Osteocyte (in vitro differentiated cells): ENCODE measurements around the gene DCBLD1. TPM values are rescaled to one million over a fixed set of nuclear protein-coding genes. Genes with fewer than 3 reads are reported as not detected.
A peak's percentile ranks its signal among the peaks of the same experiment; 100 is the strongest.

Experiments
- DNase-seq: peaks from one replicate; pipeline ENCODE4 v3.0.0; 2021; ENCODE audit warnings: mixed read lengths; ENCODE audit not compliant: unreplicated experiment; ENCODE audit errors: extremely low spot score
- H3K27ac Mint-ChIP-seq: one replicate; pipeline ENCODE4 v1.8.0; 2021; ENCODE audit warnings: mild to moderate bottlenecking, mixed read lengths; ENCODE audit not compliant: unreplicated experiment
- H3K27me3 Mint-ChIP-seq: one replicate; pipeline ENCODE4 v1.8.0; 2021; ENCODE audit warnings: mixed read lengths; ENCODE audit not compliant: unreplicated experiment
- H3K36me3 Mint-ChIP-seq: one replicate; pipeline ENCODE4 v1.8.0; 2021; ENCODE audit warnings: mixed read lengths; ENCODE audit not compliant: unreplicated experiment
- H3K4me1 Mint-ChIP-seq: one replicate; pipeline ENCODE4 v1.8.0; 2021; ENCODE audit warnings: mixed read lengths; ENCODE audit not compliant: unreplicated experiment
- H3K4me3 Mint-ChIP-seq: one replicate; pipeline ENCODE4 v1.8.0; 2021; ENCODE audit warnings: mild to moderate bottlenecking, moderate library complexity, mixed read lengths; ENCODE audit not compliant: unreplicated experiment
- H3K9me3 Mint-ChIP-seq: one replicate; pipeline ENCODE4 v1.8.0; 2021; ENCODE audit warnings: mixed read lengths; ENCODE audit not compliant: unreplicated experiment
- CTCF ChIP-seq: fragments of 200-600 bp; sonication (generic); IDR thresholded peaks from 2 replicates; pipeline ENCODE4 v1.5.0; 2021; ENCODE audit warnings: antibody characterized with exemption, mild to moderate bottlenecking, moderate library complexity
- total RNA-seq: library from RNA; stranded (reverse); gene quantifications from 2 replicates; pipeline ENCODE4 v1.2.1, GENCODE V29; 2021

Gene DCBLD1
- total RNA-seq, 1 donor from 2014 or later: 12.2 TPM

- Mint-ChIP-seq H3K27ac (no peak overlapping the region), H3K4me1 (peaks cover 66% of the 10 kb centered on the region)
- no peak for TF ChIP-seq CTCF
Measured at GRCh38 chr6:117509021-117509420, 26.5 kb downstream of the DCBLD1 start.

GRCh38 chr6:117512056-117512828 is 29.8 kb downstream of the DCBLD1 start:
- Mint-ChIP-seq H3K27me3 (no peaks in the 10 kb centered on the region), H3K4me3 (no peak overlapping the region), H3K4me1 (peaks cover 59% of the 10 kb centered on the region), H3K36me3 (peaks cover 2% of the 10 kb centered on the region), H3K27ac (peak overlapping the region; percentile 83), H3K9me3 (no peaks in the 10 kb centered on the region)
- no peak for DNase-seq
- TF ChIP-seq CTCF: no peak

More at GRCh38 chr6:117509021-117509420, 26.5 kb downstream of the DCBLD1 start:
- Mint-ChIP-seq H3K36me3 (peaks cover 14% of the 10 kb centered on the region), H3K27me3 (no peaks in the 10 kb centered on the region), H3K4me3 (no peak overlapping the region), H3K9me3 (no peaks in the 10 kb centered on the region)
- DNase-seq: no peak

- Mint-ChIP-seq H3K36me3 (peaks cover 4% of the 10 kb centered on the region), H3K4me3 (no peak overlapping the region), H3K4me1 (peaks cover 54% of the 10 kb centered on the region), H3K9me3 (no peaks in the 10 kb centered on the region), H3K27ac (peak overlapping the region; percentile 65), H3K27me3 (no peaks in the 10 kb centered on the region)
- no peak for TF ChIP-seq CTCF
- DNase-seq: no peak
Measured at GRCh38 chr6:117512987-117513573, 30.6 kb downstream of the DCBLD1 start.

- Mint-ChIP-seq H3K27ac (peak overlapping the region; percentile 65), H3K36me3 (peaks cover 2% of the 10 kb centered on the region), H3K27me3 (no peaks in the 10 kb centered on the region), H3K4me3 (no peak overlapping the region), H3K4me1 (peaks cover 53% of the 10 kb centered on the region), H3K9me3 (no peaks in the 10 kb centered on the region)
- DNase-seq: no peak
- no peak for TF ChIP-seq CTCF
Measured at GRCh38 chr6:117513778-117514365, 31.4 kb downstream of the DCBLD1 start.

- H3K27ac Mint-ChIP-seq: no peak overlapping the region
- DNase-seq: no peak
- H3K4me3 Mint-ChIP-seq: no peak overlapping the region
- H3K4me1 Mint-ChIP-seq: peaks cover 55% of the 10 kb centered on the region
- no peaks in the 10 kb centered on the region for H3K9me3 Mint-ChIP-seq
- peaks cover 2% of the 10 kb centered on the region for H3K36me3 Mint-ChIP-seq
- no peak for TF ChIP-seq CTCF
- H3K27me3 Mint-ChIP-seq: no peaks in the 10 kb centered on the region
Measured at GRCh38 chr6:117514655-117515054, 32.2 kb downstream of the DCBLD1 start.
